GM21526 (cell line): ENCODE measurements around the gene UBE2I.

ENCODE experiments used
- ATAC-seq: cut with Tn5 transposase; IDR thresholded peaks from one replicate; pipeline ENCODE4 v1.9.1; 2021; ENCODE audit warnings: moderate library complexity; ENCODE audit not compliant: unreplicated experiment, low FRiP score

The UBE2I gene

DNA sequence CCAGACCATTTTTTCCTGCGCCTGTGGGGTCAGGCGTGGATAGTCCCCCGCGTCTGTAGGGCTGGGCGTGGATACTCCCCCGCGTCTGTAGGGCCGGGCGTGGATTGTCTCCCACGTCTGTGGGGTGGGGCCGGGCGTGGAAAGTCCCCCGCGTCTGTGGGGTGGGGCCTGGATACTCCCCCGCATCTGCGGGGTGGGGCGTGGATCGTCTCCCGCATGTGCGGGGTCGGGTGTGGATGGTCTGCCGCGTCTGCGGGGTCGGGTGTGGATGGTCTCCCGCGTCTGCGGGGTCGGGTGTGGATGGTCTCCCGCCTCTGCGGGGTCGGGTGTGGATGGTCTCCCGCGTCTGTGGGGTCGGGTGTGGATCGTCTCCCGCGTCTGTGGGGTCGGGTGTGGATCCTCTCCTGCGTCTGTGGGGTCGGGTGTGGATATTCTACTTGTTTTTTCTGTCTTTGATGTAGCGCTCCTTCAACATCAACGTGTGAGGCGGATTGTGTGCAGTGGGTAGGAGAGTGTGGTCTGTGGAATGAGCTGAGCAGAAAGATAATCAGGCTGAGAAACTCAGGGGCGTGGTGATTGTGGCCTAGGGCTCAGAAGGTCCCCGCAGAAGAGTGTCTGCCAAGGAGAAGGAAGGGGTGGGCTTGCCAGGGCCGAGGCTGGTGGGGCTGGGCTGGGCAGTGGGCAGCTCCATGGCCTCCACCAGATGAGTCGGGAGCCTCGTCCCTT lies 45.5 kb downstream of the UBE2I start:
- ATAC-seq: no peak

DNA sequence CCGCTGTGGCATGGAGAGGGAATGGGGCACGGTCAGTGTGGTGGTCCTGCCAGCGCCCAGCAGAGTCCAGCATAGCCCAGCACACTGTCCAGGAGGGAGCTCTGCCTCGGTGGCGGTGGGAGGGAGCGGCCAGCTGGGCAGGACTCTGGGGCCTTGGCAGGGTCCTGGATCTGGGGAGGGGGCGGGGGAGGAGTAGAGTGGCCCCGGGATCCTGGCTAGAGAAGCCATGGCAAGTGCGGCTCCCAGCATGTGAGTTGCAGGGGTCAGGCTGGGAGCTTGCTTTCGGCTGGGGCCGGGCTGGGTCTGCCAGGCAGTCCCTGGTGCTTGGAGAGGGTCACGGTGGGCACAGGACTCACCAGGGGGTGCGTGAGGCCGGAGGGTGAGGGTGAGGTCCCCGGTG lies 46.2 kb downstream of the UBE2I start:
- no peak for ATAC-seq

DNA sequence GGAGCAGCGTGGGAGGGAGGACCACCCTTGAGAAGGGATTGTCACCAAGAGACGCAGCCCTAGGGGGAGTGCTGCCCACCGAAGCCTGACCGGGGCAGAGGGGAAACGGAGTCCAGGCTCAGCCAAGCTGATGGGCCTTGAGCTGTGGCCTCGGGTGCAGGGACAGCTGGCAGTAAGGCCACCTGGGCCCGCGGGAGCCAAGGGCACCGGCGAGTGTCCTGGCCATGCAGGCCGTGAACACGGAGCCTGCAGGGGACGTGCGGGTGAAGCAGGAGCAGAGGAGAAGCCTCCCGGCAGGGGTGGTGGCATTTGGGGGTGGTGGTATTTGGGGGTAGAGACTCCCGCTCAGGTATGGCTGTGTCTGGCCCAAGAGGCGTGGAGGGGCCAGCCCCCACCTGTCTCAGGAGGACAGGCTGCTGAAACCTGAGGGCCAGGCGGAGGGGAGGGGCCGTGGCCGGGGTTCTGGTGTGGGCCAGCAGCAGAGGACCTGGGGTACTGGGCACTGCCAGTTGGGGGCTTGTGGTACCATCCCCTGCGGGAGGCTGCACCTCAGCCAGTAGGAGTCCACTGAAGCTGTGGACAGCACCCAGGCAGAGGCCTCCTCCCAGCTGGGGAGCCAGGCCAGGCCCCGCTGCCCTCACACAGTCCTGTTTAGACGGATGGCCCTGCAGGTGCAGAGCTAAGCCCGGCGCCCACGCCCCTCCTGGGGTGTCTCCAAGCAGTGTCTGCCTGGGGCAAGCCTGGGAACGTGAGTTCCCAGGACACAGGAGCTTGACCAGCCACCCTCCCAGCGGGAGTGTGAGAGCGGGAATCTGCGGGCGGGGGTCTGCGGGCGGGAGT lies 46.8 kb downstream of the UBE2I start:
- ATAC-seq: no peak

DNA sequence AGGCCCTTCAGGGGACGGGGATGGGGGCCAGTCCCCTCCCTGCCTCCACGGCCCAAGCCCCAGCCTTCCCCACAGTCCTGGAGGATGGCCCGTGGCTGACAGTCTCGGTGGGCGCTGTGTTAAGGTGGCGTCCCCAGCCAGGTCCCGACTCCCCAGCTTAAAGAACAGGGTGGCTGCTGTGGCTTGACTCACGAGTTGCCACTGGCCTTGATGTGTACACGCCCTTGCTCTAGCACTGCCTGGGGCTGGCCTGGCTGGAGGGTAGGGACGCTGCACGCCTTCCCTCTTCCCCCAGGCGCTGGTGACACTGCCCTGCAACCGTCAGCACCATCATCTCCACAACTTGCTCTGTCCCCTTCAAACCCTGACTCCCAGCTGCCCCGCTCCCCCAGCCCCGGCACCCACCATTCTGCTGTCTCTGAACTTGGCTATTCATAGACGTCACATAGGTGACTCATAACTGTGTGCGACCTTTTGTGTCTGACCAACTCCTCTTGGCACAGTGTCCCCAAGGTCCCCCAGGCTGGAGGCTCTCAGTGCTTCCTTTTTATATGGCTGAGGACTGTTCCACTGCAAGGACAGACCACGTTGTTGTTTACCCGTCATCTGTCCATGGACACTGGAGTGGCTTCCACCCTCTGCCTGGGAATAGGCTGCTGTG lies 48.6 kb downstream of the UBE2I start:
- ATAC-seq: no peak

DNA sequence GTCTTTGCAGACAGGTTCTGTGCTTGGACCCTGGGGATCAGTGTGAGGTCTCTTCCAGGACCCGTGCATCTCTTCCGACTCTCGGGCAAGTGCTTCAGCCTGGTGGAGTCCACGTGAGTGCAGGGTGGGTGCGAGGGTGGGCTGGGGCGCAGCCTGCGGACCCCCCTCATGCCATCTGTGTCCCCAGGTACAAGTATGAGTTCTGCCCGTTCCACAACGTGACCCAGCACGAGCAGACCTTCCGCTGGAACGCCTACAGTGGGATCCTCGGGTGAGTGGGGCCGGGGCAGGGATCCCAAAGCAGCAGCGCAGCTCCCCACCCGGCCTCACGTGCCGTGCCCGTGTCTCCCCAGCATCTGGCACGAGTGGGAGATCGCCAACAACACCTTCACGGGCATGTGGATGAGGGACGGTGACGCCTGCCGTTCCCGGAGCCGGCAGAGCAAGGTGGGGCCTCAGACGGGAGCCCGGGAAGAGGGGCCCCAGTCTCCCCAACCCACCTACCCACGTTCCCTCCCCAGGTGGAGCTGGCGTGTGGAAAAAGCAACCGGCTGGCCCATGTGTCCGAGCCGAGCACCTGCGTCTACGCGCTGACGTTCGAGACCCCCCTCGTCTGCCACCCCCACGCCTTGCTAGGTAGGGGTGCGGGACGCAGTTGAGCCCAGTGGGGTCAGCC lies 52.4 kb downstream of the UBE2I start:
- no peak for ATAC-seq

GRCh38 chr16:1362807-1363206 lies 53.4 kb downstream of the UBE2I start:
- ATAC-seq: no peak

GRCh38 chr16:1363501-1364041 lies 54.1 kb downstream of the UBE2I start:
- no peak for ATAC-seq

DNA sequence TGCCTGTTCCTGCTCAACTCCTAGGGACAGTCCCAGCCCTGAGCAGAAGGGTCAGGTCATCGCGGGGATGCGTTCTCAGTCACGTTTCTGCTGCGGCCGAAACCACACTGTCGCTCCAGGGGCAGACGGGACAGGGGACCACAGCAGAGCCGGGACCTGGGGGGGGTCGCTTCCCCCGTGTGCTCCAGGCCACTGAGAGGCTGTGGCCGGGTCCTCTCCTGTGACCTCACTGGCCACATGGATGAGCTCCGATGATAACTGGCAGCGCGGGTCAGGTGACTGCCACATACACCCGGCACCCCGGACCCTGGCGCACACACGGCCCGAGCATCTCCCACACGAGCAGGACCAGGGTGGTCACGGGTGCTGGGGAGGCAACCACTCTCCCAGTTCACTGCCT lies 55.1 kb downstream of the UBE2I start:
- ATAC-seq: no peak

DNA sequence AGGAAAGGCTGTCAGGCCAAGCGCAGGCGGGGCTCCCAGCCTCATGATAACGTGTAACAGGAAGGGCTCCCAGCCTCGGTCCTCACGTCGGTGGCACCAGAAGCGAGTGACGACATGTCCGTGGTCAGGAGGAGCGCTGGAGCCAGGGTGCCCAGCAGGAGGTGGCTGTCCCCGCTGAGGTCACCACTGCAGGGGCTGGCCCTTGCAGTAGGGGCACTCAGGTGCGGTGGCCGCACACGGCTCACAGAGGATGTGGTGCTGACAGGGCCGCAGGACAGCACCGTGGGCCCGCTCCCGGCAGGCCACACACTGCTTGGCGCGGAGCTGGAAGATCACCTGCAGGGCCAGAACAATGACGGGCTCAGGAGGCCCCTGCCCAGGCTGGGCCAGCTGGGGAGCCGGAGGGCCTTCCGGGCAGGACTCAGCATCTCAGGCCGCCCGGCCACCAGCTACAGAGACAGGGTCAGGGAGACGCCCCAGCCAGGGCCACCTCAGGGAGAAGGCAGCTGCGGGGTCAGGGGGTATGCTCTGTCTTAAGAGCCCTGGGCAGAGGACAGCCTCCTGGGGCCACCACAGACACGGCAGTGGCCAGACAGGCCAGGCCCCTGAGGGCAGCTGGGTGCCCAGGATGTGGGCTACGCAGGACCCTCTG lies 56.8 kb downstream of the UBE2I start:
- ATAC-seq: no peak

DNA sequence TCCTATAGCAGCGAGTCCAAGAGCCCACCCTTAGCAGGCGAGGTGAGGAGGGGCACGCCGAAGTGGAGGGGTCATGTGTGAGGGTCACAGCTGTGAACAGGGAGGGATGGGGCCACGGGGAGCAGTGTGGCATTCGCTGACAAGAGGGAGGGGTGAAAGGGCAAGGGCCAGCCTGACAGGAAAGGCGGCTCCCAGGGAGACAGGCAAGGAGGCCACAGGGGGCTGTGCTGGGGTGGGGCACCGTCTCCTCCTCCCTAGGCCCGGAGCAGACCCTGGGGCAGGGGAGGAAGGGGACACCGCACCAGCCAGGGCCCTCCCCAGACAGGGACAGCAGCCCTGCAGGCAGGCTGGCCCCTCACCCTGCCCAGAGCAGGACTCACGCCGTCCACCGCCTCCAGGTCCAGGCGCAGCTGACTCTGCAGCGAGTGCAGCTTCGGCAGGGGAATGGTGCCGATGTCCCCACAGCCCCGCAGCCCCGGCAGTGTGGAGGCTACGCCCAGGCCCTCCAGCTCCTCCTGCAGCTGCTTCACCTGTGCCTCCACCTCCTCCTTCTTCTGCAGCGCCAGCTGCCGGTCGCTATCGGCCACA lies 57.4 kb downstream of the UBE2I start:
- ATAC-seq: no peak

DNA sequence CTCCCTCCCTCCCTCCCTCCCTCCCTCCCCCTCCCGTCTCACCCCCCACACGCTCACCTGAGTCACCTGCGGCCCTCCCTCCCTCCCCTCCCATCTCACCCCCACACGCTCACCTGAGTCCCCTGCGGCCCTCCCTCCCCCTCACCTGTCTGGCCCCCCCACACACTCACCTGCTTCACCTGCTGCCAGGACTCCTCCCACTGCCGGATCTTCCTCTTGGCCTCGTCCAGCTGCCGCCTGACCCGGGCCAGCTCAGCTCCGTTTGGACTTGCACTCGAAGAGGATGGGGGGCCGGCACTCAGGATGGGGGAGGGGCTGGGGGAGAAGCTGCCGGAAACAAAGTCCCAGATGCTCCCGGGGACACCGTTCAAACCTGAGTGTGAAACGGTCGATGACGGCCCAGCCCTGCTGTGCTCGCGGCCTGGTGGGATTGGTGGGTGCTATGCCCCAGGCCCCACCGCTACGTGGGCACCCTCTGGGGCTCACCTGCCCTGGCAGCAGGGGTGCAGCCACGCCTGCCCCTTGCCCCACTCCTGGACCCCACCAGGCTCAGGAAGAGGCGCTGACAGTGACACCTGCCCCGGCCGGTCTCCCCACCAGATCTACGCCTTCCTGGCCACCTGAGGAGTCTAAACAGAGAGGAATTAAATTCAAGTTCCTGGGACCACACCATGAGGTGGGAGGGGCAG lies 58.2 kb downstream of the UBE2I start:
- no peak for ATAC-seq

GRCh38 chr16:1371054-1371978 lies 61.9 kb downstream of the UBE2I start:
- no peak for ATAC-seq

DNA sequence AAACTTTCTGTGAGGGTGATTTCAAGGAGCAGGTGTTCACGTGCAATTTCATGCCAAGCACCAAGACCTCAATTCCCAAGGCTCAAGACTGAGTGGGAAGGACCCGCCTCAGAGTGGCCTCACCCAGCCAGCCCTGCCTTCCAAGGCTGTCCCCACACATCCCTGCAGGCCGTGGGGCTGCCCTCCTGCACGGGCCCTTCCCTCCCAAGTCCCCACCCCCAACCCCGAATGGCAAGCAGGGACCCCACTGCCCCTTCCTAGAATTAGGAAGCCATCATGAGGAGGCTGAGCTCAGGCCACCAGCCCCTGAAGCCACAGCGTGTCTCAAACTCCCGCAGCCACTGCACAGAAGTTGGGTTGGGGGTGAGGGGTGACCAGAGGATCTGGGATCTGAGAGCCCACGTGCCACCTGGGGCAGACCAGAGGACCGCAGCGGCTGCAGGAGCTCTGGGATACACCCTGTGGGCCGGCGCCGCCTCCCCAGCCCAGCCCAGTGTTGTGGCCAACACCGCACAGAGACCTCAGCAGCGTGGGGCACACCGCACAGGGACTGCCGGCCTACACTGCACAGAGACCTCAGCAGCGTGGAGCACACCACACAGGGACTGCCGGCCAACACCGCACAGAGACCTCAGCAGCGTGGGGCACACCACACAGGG lies 63.0 kb downstream of the UBE2I start:
- ATAC-seq: no peak

GRCh38 chr16:1374418-1375297 lies 65.2 kb downstream of the UBE2I start:
- ATAC-seq: no peak

- ATAC-seq: no peak
These were observed 65.8 kb downstream of the UBE2I start for GRCh38 chr16:1375298-1375640.

GRCh38 chr16:1375741-1376410 lies 66.4 kb downstream of the UBE2I start:
- ATAC-seq: no peak
